Chondrocyte (in vitro differentiated cells): ENCODE measurements around the gene RHOB. TPM values are rescaled to one million over a fixed set of nuclear protein-coding genes. Genes with fewer than 3 reads are reported as not detected.

Experiments
- DNase-seq: peaks from one replicate; pipeline ENCODE4 v3.0.0; 2021; ENCODE audit warnings: mixed read lengths, low spot score
- H3K27ac Mint-ChIP-seq: one replicate; pipeline ENCODE4 v1.8.0; 2021; ENCODE audit warnings: mild to moderate bottlenecking, moderate library complexity, mixed read lengths; ENCODE audit not compliant: unreplicated experiment
- H3K27me3 Mint-ChIP-seq: 2 replicates; pipeline ENCODE4 v1.8.0; 2021; ENCODE audit warnings: low read depth, mixed read lengths
- H3K36me3 Mint-ChIP-seq: 2 replicates; pipeline ENCODE4 v1.8.0; 2021; ENCODE audit warnings: low read depth, mixed read lengths
- H3K4me1 Mint-ChIP-seq: 2 replicates; pipeline ENCODE4 v1.8.0; 2021; ENCODE audit warnings: low read depth, mild to moderate bottlenecking, mixed read lengths
- H3K4me3 Mint-ChIP-seq: one replicate; pipeline ENCODE4 v1.8.0; 2021; ENCODE audit warnings: mild to moderate bottlenecking, moderate library complexity, mixed read lengths; ENCODE audit not compliant: unreplicated experiment
- H3K9me3 Mint-ChIP-seq: 2 replicates; pipeline ENCODE4 v1.8.0; 2021; ENCODE audit warnings: low read depth, mixed read lengths
- total RNA-seq: library from RNA; stranded (reverse); gene quantifications from 3 replicates; pipeline ENCODE4 v1.2.1, GENCODE V29; 2021
- TF ChIP-seq, protein P1 (sequence below): fragments of 200-600 bp; sonication (generic); IDR thresholded peaks from 2 replicates; pipeline ENCODE4 v1.5.0; 2021; ENCODE audit warnings: antibody characterized with exemption, mild to moderate bottlenecking, moderate library complexity

The RHOB gene
- total RNA-seq, 1 donor from 2014 or later = 191 TPM

DNA sequence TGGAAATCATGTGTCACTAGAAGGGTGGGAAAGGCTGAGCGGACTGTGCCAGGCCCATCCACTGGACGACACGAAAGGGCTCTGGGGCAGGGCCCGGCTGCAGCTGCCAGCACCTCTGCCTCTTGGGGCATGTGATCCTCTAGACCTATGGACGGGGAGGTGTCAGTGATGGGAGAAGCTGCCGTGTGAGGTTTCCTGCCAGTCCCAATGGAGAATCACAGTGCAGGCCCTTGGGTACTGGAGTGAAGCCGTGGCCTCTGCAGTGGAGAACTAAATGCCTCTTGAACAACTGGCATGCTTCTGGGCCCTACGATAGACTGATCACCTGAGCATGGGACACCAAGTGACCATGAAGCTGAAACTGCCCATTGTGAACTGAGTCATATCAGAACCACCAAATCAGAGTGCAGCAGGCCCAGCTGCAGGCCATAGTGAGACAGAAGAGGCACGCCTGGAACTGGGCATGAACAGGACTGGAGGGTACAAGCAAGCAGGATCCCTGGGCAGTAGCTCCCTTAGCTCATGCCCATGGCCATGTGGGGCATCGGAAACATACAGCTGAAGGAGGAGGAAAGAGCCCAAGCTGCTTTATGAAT is 18.8 kb upstream of the RHOB start:
- no peak overlapping the region for H3K27ac Mint-ChIP-seq
- peaks cover 30% of the 10 kb centered on the region for H3K4me1 Mint-ChIP-seq
- no peak overlapping the region for H3K4me3 Mint-ChIP-seq
- peaks cover 4% of the 10 kb centered on the region for H3K27me3 Mint-ChIP-seq
- TF ChIP-seq, protein P1, sequence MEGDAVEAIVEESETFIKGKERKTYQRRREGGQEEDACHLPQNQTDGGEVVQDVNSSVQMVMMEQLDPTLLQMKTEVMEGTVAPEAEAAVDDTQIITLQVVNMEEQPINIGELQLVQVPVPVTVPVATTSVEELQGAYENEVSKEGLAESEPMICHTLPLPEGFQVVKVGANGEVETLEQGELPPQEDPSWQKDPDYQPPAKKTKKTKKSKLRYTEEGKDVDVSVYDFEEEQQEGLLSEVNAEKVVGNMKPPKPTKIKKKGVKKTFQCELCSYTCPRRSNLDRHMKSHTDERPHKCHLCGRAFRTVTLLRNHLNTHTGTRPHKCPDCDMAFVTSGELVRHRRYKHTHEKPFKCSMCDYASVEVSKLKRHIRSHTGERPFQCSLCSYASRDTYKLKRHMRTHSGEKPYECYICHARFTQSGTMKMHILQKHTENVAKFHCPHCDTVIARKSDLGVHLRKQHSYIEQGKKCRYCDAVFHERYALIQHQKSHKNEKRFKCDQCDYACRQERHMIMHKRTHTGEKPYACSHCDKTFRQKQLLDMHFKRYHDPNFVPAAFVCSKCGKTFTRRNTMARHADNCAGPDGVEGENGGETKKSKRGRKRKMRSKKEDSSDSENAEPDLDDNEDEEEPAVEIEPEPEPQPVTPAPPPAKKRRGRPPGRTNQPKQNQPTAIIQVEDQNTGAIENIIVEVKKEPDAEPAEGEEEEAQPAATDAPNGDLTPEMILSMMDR = no peak
- no peaks in the 10 kb centered on the region for H3K36me3 Mint-ChIP-seq
- DNase-seq = no peak
- no peaks in the 10 kb centered on the region for H3K9me3 Mint-ChIP-seq

DNA sequence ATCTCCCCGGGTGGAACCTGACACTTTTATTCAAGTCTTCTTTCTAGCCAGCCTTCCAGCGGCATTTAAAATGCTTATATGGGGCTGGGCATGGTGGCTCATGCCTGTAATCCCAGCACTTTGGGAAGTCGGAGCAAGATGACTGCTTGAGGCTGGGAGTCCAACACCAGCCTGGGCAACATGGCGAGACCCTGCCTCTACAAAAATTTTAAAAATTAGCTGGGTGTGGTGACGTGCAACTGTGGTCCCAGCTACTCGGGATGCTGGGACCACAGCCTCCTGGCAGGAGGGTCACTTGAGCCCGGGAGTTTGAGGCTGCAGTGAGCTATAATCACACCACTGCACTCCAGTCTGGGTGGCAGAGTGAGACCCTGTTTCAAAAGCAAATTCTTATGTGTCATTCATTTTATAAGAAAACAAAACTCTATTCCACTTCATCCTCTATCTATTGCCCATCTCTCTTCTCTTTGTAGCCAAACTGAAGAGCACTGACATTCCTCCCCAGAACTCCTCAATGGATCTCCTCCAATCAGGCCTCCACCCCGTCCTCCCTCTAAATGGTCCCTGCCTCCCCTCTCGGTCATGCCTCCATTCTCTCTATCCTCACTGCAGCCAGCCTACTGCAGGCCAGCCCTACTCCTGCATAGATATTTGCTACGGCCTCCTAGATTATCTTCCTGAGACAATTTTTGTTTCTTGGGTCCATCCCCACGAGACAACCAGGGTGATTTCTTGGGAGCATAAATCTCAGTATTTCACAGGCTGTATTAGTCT is 18.0 kb upstream of the RHOB start:
- no peaks in the 10 kb centered on the region for H3K36me3 Mint-ChIP-seq
- no peak for DNase-seq
- no peaks in the 10 kb centered on the region for H3K9me3 Mint-ChIP-seq
- no peak overlapping the region for H3K4me3 Mint-ChIP-seq
- TF ChIP-seq, protein P1 = no peak
- H3K27ac Mint-ChIP-seq = no peak overlapping the region
- H3K4me1 Mint-ChIP-seq = peaks cover 22% of the 10 kb centered on the region
- H3K27me3 Mint-ChIP-seq = peaks cover 7% of the 10 kb centered on the region

DNA sequence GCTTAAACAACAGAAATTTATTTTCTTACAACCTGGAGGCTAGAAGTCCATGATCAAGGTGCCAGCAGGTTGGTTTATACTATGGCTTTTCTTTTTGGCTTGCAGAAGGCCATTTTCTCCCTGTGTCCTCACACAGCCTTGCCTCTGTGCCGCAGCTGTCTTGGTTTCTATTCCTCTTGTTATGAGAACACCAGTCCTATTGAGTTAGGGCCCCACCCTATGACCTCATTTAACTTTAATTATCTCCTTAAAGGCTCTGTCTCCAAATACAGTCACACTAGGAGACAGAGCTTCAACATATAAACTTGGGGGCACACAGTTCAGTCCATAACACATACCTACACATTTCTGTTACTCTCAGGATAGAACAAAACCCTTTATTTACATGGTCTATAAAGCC is 17.3 kb upstream of the RHOB start:
- Mint-ChIP-seq H3K27ac (no peak overlapping the region), H3K4me3 (no peak overlapping the region), H3K4me1 (peaks cover 19% of the 10 kb centered on the region), H3K27me3 (peaks cover 7% of the 10 kb centered on the region), H3K36me3 (no peaks in the 10 kb centered on the region), H3K9me3 (no peaks in the 10 kb centered on the region)
- TF ChIP-seq, protein P1 = no peak
- DNase-seq = no peak

DNA sequence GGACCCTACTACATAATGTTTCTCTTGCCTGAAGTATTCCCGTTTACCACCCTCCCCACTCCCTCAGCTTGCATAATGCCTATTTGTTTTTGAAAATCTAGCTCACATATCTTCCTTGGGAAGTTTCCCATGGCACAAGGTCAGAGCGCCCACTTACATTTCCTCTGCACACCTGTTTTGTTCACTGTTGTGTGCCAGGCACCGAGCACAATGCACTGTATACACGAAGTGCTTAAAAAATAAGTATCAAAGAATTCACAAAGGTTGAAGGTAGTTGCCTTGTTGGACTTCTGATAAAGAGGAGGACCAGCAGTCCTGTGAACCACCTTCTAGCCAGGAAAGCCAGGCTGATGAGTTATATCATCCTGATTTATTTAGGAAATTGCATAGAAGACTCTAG is 16.8 kb upstream of the RHOB start:
- DNase-seq = no peak
- Mint-ChIP-seq H3K9me3 (no peaks in the 10 kb centered on the region), H3K27me3 (peaks cover 7% of the 10 kb centered on the region), H3K27ac (no peak overlapping the region), H3K36me3 (no peaks in the 10 kb centered on the region), H3K4me3 (no peak overlapping the region), H3K4me1 (peaks cover 14% of the 10 kb centered on the region)
- TF ChIP-seq, protein P1 = no peak

DNA sequence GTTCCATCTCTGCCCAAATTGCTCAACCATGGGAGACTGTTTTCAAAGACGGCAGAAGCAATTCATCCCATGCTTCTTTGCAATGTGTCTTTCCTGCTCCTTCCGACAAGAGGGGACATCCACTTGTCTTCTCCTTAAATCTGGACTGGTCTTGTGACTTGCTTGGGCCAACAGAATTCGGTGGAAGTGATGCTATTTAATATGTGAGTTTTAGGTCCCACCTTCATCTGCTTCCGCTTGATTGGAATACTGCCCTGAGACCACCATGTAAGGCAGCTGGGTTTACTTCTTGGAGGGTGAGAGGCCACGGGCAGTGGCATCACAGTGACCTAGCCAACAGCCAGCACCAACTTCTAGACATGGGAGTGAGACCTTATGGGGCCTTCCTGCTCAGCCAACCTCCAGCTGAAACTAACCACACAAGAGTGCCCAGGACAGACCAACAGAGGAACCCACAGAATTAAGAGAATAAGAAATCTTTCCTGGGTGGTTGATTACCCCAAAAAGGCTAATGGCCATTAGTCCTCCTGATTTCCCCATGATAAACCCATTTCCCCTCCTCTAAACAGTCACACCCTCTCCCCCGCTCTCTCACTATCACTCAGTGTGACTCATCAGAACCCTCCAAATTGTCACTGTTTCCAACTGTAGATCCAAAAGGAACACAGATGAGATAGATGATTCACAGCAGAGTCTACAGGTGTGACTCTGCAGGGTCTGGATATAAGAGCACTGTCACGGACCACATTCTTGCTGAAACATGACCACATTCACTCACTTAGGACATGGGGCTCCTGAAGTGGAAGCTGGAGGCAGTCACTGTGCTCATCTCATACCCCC is 16.2 kb upstream of the RHOB start:
- Mint-ChIP-seq H3K36me3 (no peaks in the 10 kb centered on the region), H3K27ac (no peak overlapping the region), H3K4me1 (peaks cover 7% of the 10 kb centered on the region), H3K9me3 (no peaks in the 10 kb centered on the region), H3K27me3 (peaks cover 7% of the 10 kb centered on the region), H3K4me3 (no peak overlapping the region)
- TF ChIP-seq, protein P1 = no peak
- DNase-seq = no peak
